Trophoblast cell (in vitro differentiated cells and primary cell): ENCODE results near the gene TP53BP2.

Experiments
- DNase-seq, 2 donors: peaks; one replicate each; pipeline ENCODE4 v3.0.0-alpha.2; 2016
- H2AFZ ChIP-seq: 2 replicates; pipeline ENCODE4 v1.6.1; 2013; ENCODE audit warnings: low read length, moderate library complexity, mild to moderate bottlenecking; ENCODE audit not compliant: insufficient read depth, poor library complexity
- H2AK5ac ChIP-seq: 2 replicates; pipeline ENCODE4 v1.6.1; 2013; ENCODE audit warnings: mild to moderate bottlenecking, low read length
- H2BK120ac ChIP-seq: 2 replicates; pipeline ENCODE4 v1.6.1; 2013; ENCODE audit warnings: low read length, mild to moderate bottlenecking, moderate library complexity; ENCODE audit not compliant: insufficient read depth, poor library complexity
- H2BK12ac ChIP-seq: 2 replicates; pipeline ENCODE4 v1.6.1; 2013; ENCODE audit warnings: mild to moderate bottlenecking, low read length, moderate library complexity
- H2BK5ac ChIP-seq: 2 replicates; pipeline ENCODE4 v1.6.1; 2013; ENCODE audit warnings: low read length, low read depth, moderate library complexity, mild to moderate bottlenecking; ENCODE audit not compliant: poor library complexity
- H3K14ac ChIP-seq: 2 replicates; pipeline ENCODE4 v1.6.1; 2013; ENCODE audit warnings: mild to moderate bottlenecking, low read length
- H3K18ac ChIP-seq: 2 replicates; pipeline ENCODE4 v1.6.1; 2013; ENCODE audit warnings: mild to moderate bottlenecking, low read length
- H3K23ac ChIP-seq: 2 replicates; pipeline ENCODE4 v1.6.1; 2013; ENCODE audit warnings: low read length
- H3K27ac ChIP-seq: 2 replicates; pipeline ENCODE4 v1.5.1; 2013; ENCODE audit warnings: low read depth, mild to moderate bottlenecking, inconsistent platforms, low read length, moderate library complexity
- H3K27me3 ChIP-seq: 2 replicates; pipeline ENCODE4 v1.6.1; 2013; ENCODE audit warnings: inconsistent platforms, mild to moderate bottlenecking, low read length, moderate library complexity; ENCODE audit not compliant: insufficient read depth
- H3K36me3 ChIP-seq, 2 experiments: 1 replicate in 1 of 2; 2 replicates in 1 of 2; pipeline ENCODE4 v1.6.1; 2013; ENCODE audit warnings: low read length in 2 of 2, mild to moderate bottlenecking in 2 of 2, moderate library complexity in 1 of 2; ENCODE audit not compliant: insufficient read depth in 2 of 2, control insufficient read depth in 1 of 2
- H3K4ac ChIP-seq: 2 replicates; pipeline ENCODE4 v1.6.1; 2013; ENCODE audit warnings: low read depth, mild to moderate bottlenecking, low read length, moderate library complexity
- H3K4me1 ChIP-seq, 2 experiments: 1 replicate in 1 of 2; 2 replicates in 1 of 2; pipeline ENCODE4 v1.6.1; 2013; ENCODE audit warnings: low read length in 2 of 2, mild to moderate bottlenecking in 2 of 2, moderate library complexity in 1 of 2; ENCODE audit not compliant: insufficient read depth in 2 of 2, control insufficient read depth in 1 of 2
- H3K4me2 ChIP-seq: 2 replicates; pipeline ENCODE4 v1.6.1; 2013; ENCODE audit warnings: inconsistent platforms, mild to moderate bottlenecking, low read length, moderate library complexity
- H3K4me3 ChIP-seq: 2 replicates; pipeline ENCODE4 v1.5.1; 2013; ENCODE audit warnings: mild to moderate bottlenecking, low read depth, low read length, inconsistent platforms
- H3K79me1 ChIP-seq: one replicate; pipeline ENCODE4 v1.6.1; 2013; ENCODE audit warnings: low read length
- H3K79me2 ChIP-seq: 2 replicates; pipeline ENCODE4 v1.6.1; 2013; ENCODE audit warnings: low read length, mild to moderate bottlenecking; ENCODE audit not compliant: control insufficient read depth, insufficient read depth, poor library complexity
- H3K9ac ChIP-seq: 2 replicates; pipeline ENCODE4 v1.6.1; 2013; ENCODE audit warnings: mild to moderate bottlenecking, low read length
- H3K9me3 ChIP-seq: 2 replicates; pipeline ENCODE4 v1.6.1; 2013; ENCODE audit warnings: low read depth, mild to moderate bottlenecking, control low read depth, inconsistent platforms, low read length; ENCODE audit not compliant: insufficient read depth
- H4K12ac ChIP-seq: 2 replicates; pipeline ENCODE4 v1.6.1; 2013; ENCODE audit warnings: low read depth, mild to moderate bottlenecking, low read length, moderate library complexity
- H4K8ac ChIP-seq: 2 replicates; pipeline ENCODE4 v1.6.1; 2013; ENCODE audit warnings: low read depth, mild to moderate bottlenecking, low read length, moderate library complexity
- H4K91ac ChIP-seq: one replicate; pipeline ENCODE4 v1.6.1; 2013; ENCODE audit warnings: low read depth, mild to moderate bottlenecking, low read length, moderate library complexity
- WGBS: extraction: QIAGEN DNeasy Blood & Tissue Kit; methylation state at CpG from one replicate; pipeline ENCODE4 v1.1.7; 2013; ENCODE audit warnings: missing lambda C conversion rate; ENCODE audit not compliant: insufficient read length, insufficient coverage; ENCODE audit errors: extremely low coverage; 5-methylcytosine and 5-hydroxymethylcytosine counted together

Gene TP53BP2

GRCh38 chr1:223824287-223824686, 21.5 kb downstream of the TP53BP2 start:
- no CpG with 5 or more reads among the region's 9 CpGs for WGBS
- Histone ChIP-seq H3K9ac (no peak overlapping the region), H3K27ac (no peak overlapping the region), H3K79me2 (peaks cover 26% of the 10 kb centered on the region), H2AK5ac (no peak overlapping the region), H4K91ac (no peak overlapping the region), H2AFZ (no peak overlapping the region), H3K4me3 (no peak overlapping the region), H3K4me2 (no peak overlapping the region), H2BK5ac (no peak overlapping the region), H3K36me3 (peaks cover under 1 to 9% of the 10 kb centered on the region in 2 experiments), H2BK12ac (no peak overlapping the region), H3K14ac (no peak overlapping the region), H4K8ac (no peak overlapping the region), H4K12ac (no peak overlapping the region), H3K79me1 (no peaks in the 10 kb centered on the region), H3K4me1 (peaks cover 15 to 20% of the 10 kb centered on the region in 2 experiments), H3K18ac (no peak overlapping the region), H3K23ac (no peak overlapping the region), H3K27me3 (no peaks in the 10 kb centered on the region), H3K4ac (peak overlapping the region; percentile 98), H2BK120ac (no peak overlapping the region), H3K9me3 (no peaks in the 10 kb centered on the region)
- no peak for DNase-seq

DNA sequence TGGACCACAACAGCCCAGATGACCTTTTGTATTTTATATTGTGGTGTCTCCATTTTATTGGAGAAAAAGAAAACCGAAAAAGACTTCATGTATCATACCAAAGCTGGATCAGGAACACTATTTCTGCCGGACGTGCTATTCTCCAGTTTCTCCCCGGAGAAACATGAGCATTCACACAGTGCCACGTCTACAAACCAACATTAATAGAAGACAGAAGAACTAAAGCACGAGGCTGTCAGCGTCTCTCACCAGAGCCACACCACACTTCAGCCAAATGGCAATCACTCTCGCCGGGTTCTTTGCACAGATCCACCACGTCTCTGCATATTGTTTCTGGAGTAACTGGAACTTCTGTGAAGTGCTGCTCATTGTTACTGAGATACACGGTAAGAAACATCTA, 24.8 kb downstream of the TP53BP2 start:
- Histone ChIP-seq H3K14ac (no peak overlapping the region), H3K27ac (no peak overlapping the region), H3K9me3 (no peaks in the 10 kb centered on the region), H2AK5ac (no peak overlapping the region), H4K8ac (no peak overlapping the region), H3K79me2 (peaks cover 16% of the 10 kb centered on the region), H3K79me1 (no peaks in the 10 kb centered on the region), H3K4me3 (no peak overlapping the region), H3K23ac (no peak overlapping the region), H3K18ac (no peak overlapping the region), H4K12ac (no peak overlapping the region), H2BK12ac (no peak overlapping the region), H2BK5ac (no peak overlapping the region), H3K4me1 (peaks cover 7 to 11% of the 10 kb centered on the region in 2 experiments), H3K27me3 (no peaks in the 10 kb centered on the region), H3K4me2 (no peak overlapping the region), H4K91ac (no peak overlapping the region), H3K4ac (peak overlapping the region; percentile 10), H2BK120ac (no peak overlapping the region), H3K9ac (no peak overlapping the region), H2AFZ (no peak overlapping the region), H3K36me3 (peaks cover 8 to 12% of the 10 kb centered on the region in 2 experiments)
- DNase-seq: no peak
- no CpG with 5 or more reads among the region's 11 CpGs for WGBS

DNA sequence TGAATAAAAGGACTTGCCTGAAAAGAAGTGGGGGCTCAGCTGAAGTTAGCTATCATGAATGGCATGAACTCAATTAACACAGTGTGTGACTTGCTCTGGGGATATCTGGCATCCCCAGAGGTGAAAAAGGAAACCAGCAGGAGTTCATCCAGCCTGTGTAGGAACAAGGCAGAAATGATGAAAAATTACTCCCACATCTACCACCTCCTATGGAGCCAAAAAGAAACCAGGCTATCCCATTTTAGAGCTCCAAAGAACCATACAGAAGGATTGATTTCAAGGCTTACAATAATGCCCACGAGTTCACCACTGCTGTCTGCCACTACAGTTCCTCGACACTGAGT, 25.3 kb downstream of the TP53BP2 start:
- H2BK120ac ChIP-seq: no peak overlapping the region
- no peak overlapping the region for H2AFZ ChIP-seq
- no peak overlapping the region for H3K14ac ChIP-seq

DNA sequence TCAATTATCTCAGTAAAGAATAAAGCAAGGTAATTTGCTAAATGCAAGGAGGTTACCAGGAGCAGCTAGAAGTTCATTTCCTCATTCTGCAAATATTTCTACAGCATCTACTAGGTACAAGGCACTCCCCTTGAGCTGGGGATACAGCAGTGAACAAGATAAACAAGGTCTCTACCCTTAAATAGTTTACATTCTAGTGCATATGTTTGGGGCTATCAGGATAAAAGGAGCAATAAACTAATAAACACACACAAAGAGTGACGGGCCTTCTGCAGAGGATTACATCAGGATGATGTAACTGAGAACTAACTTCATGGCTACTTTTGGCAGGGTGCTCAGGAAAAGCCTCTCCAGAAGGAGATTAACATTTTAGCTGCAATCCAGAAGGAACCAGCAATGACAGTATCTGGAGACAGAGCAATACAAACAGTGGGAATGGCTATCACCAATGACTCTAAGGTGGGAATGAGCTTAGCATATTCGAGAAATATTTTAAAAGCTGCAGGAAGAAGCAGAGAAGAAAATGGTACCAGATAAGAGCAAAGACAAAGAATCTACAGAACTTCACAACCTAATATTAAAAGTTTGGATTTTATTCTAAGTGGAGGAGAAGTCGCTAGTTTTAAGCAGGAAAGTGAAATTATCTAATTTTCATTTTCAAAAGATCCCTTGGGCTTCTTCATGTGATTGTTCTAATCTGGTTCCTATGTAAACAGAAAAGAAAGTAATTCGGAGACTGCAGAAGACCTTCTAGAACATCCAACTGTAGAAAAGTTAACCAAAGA, 25.8 kb downstream of the TP53BP2 start:
- DNase-seq: no peak
- Histone ChIP-seq H2BK120ac (no peak overlapping the region), H3K27me3 (no peaks in the 10 kb centered on the region), H3K27ac (no peak overlapping the region), H4K8ac (no peak overlapping the region), H3K18ac (no peak overlapping the region), H3K9ac (no peak overlapping the region), H3K79me1 (no peaks in the 10 kb centered on the region), H2BK12ac (no peak overlapping the region), H3K4me2 (no peak overlapping the region), H3K4ac (no peak overlapping the region), H3K4me3 (no peak overlapping the region), H3K14ac (no peak overlapping the region), H2AFZ (no peak overlapping the region), H2BK5ac (no peak overlapping the region), H3K9me3 (no peaks in the 10 kb centered on the region), H4K12ac (no peak overlapping the region), H3K4me1 (peaks cover 3 to 4% of the 10 kb centered on the region in 2 experiments), H2AK5ac (no peak overlapping the region), H3K79me2 (peaks cover 13% of the 10 kb centered on the region), H3K36me3 (peaks cover 8 to 12% of the 10 kb centered on the region in 2 experiments), H3K23ac (no peak overlapping the region), H4K91ac (no peak overlapping the region)
- WGBS: no CpG with 5 or more reads among the region's 4 CpGs

More for the DNA sequence above, 25.3 kb downstream of the TP53BP2 start:
- Histone ChIP-seq H3K4ac (no peak overlapping the region), H3K4me3 (no peak overlapping the region), H2AK5ac (no peak overlapping the region), H3K9ac (no peak overlapping the region), H3K79me2 (peaks cover 13% of the 10 kb centered on the region), H3K18ac (no peak overlapping the region), H3K23ac (no peak overlapping the region), H3K4me2 (no peak overlapping the region), H4K12ac (no peak overlapping the region), H3K27me3 (no peaks in the 10 kb centered on the region), H3K36me3 (peaks cover 8 to 12% of the 10 kb centered on the region in 2 experiments), H4K8ac (no peak overlapping the region), H3K79me1 (no peaks in the 10 kb centered on the region), H3K4me1 (peaks cover 3 to 7% of the 10 kb centered on the region in 2 experiments), H4K91ac (no peak overlapping the region), H2BK12ac (no peak overlapping the region), H3K27ac (no peak overlapping the region), H3K9me3 (no peaks in the 10 kb centered on the region), H2BK5ac (no peak overlapping the region)
- no CpG with 5 or more reads among the region's 2 CpGs for WGBS
- DNase-seq: no peak
